ENCODE results near the gene TSSC4.

TSSC4 gene

GRCh38 chr11:2446590-2447252 is 46.2 kb downstream of the TSSC4 start:
- no peak for DNase-seq (ENCODE audit: low read depth in 3 of 3, low spot score in 1 of 3)

GRCh38 chr11:2447253-2447950 is 46.9 kb downstream of the TSSC4 start:
- DNase-seq (ENCODE audit: low read depth in 3 of 3, low spot score in 1 of 3), result no peak

DNA sequence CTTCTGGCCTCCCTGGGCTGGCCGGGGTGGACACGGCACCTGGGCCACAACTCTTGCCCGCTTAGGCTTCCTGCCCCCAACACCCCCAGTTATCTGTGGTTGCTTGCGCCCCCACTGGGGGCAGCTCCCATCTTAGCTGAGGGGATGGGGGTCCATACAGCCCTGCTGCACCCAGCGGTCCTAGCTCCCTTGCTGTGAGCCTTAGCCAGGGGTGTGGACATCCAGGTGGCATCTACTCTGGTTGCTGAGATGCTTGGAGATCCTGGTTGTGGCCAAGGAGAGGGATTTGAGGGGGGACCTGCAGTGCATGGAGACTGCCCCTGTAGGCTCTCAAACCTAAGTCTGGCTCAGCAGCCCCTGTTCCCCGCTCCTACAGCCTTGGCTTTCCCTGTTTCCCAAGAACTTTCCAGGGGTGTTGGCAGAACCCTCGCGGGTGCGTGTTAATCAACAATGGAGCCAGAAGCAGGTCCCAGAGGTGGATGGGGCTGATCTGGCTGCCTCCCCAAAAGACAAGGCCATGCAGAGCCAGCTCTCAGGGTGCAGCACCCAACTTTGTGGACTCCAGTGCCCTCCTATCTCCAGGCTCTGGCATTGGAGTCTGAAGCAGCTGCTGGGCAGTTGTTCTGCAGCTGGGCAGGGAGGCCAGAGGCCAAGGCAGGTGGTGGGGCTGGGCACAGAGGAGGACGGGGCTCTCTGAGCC is 47.6 kb downstream of the TSSC4 start:
- no peak for DNase-seq (ENCODE audit: low read depth in 3 of 3, low spot score in 1 of 3)

DNA sequence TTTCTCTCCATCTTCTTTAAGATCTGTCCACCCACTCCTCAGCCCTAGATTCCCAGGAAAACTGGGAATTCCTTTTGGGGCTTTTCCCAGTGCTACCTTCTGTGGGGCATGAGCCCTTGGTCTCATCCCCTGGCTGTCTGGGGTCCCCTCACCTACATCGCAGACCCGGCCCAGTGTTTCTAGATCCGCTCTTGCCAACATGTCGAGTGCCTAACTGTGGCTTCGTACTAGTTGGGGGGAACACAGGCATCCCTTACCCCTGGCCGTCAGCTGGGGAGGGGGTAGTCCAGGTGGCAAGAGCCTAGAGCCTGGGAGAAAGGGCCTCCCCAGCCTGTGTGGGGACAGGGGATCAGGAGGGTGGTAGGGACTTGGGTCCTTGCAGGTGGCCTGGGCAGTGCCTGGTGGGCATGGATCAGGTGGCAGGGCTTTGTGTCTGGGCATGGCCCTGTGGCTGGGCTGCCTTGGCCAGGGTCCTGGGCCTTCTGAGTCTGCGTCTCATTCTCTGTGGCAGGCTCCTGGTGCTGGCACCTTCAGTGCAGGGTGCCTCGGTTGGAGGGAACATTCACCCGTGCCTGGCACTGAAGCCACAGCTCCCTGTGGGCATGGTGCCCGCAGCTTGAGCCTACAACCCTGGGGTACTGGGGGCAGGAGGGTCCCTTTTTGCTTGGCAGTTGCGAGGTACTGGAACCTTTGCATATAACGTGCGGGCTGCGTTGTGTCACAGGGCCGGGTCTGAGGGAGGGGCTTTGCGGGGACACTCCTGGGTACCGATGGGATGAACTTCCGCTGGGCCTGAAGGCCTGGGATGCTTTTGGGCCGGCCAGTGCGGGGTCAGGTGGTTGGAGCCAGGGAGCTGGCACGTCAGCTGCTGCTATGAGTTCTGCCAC is 48.4 kb downstream of the TSSC4 start:
- DNase-seq (ENCODE audit: low read depth in 3 of 3, low spot score in 1 of 3), result no peak

- DNase-seq (ENCODE audit: low read depth in 3 of 3, low spot score in 1 of 3), result no peak
Observed at GRCh38 chr11:2449548-2450320, 49.2 kb downstream of the TSSC4 start.

DNA sequence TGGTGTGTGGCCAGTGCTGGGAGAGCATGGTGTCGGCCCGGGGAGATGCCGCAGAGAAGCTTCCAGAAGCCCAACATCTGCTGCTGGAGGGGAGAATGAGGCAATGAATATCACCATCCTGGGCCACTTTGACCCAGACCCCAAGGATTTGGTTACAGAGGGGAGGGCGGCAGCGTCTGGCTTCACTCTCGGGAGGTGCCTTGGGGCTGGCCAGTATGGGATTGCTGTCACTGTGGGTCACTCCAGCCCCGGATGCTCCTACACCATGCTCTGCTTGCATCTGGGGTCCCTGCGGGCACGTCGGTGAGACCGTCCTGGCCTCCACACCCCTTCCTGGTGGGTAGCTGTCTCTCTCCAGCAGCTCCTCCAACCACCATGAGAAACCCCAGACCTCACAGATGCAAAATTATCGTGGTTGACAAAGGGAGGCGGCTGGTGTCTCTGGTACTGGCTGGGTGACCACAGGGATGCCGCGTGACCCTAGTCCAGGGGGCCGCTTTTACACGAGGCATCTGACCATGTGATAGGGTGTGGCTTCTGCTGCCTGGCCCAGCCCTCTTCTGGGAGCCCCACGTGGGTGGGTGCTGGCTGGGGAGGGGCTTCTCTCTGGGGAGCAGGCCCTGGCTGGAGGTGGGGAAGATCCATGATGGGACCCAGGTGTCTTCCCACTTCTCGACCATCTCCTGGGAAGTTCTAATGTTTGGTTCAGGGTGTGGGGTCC is 49.9 kb downstream of the TSSC4 start:
- DNase-seq (ENCODE audit: low read depth in 3 of 3, low spot score in 1 of 3), result no peak

GRCh38 chr11:2451336-2451735 is 50.8 kb downstream of the TSSC4 start:
- DNase-seq (ENCODE audit: low read depth in 3 of 3, low spot score in 1 of 3), result no peak

- no peak for DNase-seq (ENCODE audit: low read depth in 3 of 3, low spot score in 1 of 3)
Observed at GRCh38 chr11:2451916-2452315, 51.4 kb downstream of the TSSC4 start.

DNA sequence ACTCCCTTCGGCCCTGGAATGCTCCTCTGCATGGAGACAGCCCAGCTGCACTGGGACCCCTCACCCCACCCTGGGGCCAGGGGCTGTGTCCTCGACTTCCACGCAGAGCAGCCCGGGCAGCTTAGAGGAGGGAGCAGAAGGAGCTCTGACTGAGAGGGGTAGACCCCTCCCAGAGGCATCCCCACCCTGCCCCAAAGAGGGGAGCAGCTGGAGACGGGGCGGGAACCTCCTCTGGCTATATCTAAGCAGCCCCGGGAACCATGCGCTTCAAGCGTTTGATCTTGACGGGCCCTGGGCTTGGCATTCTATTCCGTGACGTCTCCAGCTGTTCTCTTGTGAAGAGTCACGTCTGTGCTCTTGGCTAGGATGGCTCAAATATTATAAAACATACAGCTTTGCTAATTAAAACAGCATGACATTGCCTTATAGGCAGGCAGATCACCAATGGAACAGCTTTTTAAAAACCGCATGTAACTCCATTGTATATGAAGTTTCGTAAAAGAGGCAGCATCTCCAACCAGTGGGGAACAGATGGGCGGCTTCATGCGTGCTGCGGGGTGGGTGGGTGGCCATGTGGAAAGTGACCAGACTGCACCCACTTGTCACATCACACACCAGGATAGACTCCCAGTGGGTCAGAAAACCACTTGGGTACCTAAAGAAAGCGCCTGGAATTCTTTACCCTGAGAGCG is 51.9 kb downstream of the TSSC4 start:
- no peak for DNase-seq (ENCODE audit: low read depth in 3 of 3, low spot score in 1 of 3)

DNA sequence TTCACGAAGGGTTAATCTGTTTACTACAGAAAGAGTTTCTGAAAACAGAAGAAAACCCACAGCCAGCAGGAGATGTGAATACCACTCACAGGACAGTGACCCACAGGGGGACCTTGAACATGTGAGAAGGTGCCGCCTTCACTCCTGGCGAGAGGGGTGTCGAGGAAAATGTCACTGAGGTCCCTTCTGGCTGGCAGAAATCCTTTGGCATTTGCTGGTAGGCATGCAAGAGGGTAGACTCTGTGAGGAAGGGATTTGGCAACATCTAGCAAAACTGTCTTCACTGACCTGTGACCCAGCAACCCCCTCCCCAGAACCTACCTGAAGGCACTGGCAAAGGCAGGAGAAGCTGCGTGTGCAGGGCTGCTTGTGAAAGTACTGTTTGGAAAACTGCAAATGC is 52.9 kb downstream of the TSSC4 start:
- DNase-seq (ENCODE audit: low read depth in 3 of 3, low spot score in 1 of 3), result no peak
